Fibroblast of lung (primary cell): ENCODE data around the gene TEC. TPM values are rescaled to one million over a fixed set of nuclear protein-coding genes. Genes with fewer than 3 reads are reported as not detected.
A peak's percentile ranks its signal among the peaks of the same experiment; 100 is the strongest.

Source experiments
- DNase-seq, 2 donors: peaks; one replicate each; pipeline versions ENCODE4 v3.0.0 to v3.0.0-alpha.2; 2010; ENCODE audit warnings: low read depth in 2 of 2
- H2AFZ ChIP-seq: 2 replicates; pipeline ENCODE4 v1.5.1; 2012; ENCODE audit warnings: low read length, control low read depth, inconsistent platforms
- H3K27ac ChIP-seq: 2 replicates; pipeline ENCODE4 v1.5.1; 2011; ENCODE audit warnings: low read length, control low read depth; ENCODE audit not compliant: insufficient read depth
- H3K27me3 ChIP-seq: 2 replicates; pipeline ENCODE4 v1.5.1; 2011; ENCODE audit warnings: mild to moderate bottlenecking, low read length; ENCODE audit not compliant: control insufficient read depth, insufficient read depth
- H3K36me3 ChIP-seq: 2 replicates; pipeline ENCODE4 v1.5.1; 2011; ENCODE audit warnings: low read length; ENCODE audit not compliant: control insufficient read depth, insufficient read depth
- H3K4me1 ChIP-seq: 2 replicates; pipeline ENCODE4 v1.5.1; 2011; ENCODE audit warnings: low read length; ENCODE audit not compliant: control insufficient read depth, insufficient read depth; ENCODE audit errors: extremely low read depth
- H3K4me2 ChIP-seq: 2 replicates; pipeline ENCODE4 v1.5.1; 2011; ENCODE audit warnings: low read length, control low read depth; ENCODE audit not compliant: insufficient read depth; ENCODE audit errors: extremely low read depth
- H3K4me3 ChIP-seq, 4 experiments: fragments of 200-600 bp in 1 of 4; sonication (generic) in 1 of 4; replicated peaks in 1 of 4; 2 replicates each; pipeline ENCODE4 v1.5.1; 2011 to 2016; ENCODE audit warnings: low read length in 4 of 4, low read depth in 3 of 4, mild to moderate bottlenecking in 3 of 4, control low read depth in 2 of 4, inconsistent platforms in 1 of 4, mixed read lengths in 1 of 4; ENCODE audit not compliant: insufficient read depth in 1 of 4; ENCODE audit errors: control extremely low read depth in 1 of 4
- H3K79me2 ChIP-seq: 2 replicates; pipeline ENCODE4 v1.5.1; 2012; ENCODE audit warnings: mild to moderate bottlenecking, low read length, inconsistent platforms; ENCODE audit not compliant: control insufficient read depth, insufficient read depth
- H3K9ac ChIP-seq: 2 replicates; pipeline ENCODE4 v1.5.1; 2011; ENCODE audit warnings: mild to moderate bottlenecking, low read length, control low read depth; ENCODE audit not compliant: insufficient read depth
- H3K9me3 ChIP-seq: 2 replicates; pipeline ENCODE4 v1.5.1; 2012; ENCODE audit warnings: low read depth, low read length; ENCODE audit not compliant: control insufficient read depth, insufficient read depth
- H4K20me1 ChIP-seq: 2 replicates; pipeline ENCODE4 v1.5.1; 2011; ENCODE audit warnings: low read length; ENCODE audit not compliant: control insufficient read depth, insufficient read depth; ENCODE audit errors: extremely low read depth
- EZH2 ChIP-seq: IDR thresholded peaks from 2 replicates; pipeline ENCODE4 v1.5.1; 2012; ENCODE audit warnings: low read length, control low read depth, mild to moderate bottlenecking; ENCODE audit errors: missing control alignments
- polyA plus RNA-seq, 2 donors: library from polyadenylated mRNA; depleted of rRNA in 1 of 2; stranded (reverse) in 1 of 2; unstranded in 1 of 2; fragments of >200 nt; gene quantifications; 2 replicates each; pipeline ENCODE4 v1.2.1, GENCODE V29; 2011 to 2012; ENCODE audit warnings: missing spikeins in 1 of 2
- total RNA-seq: library from RNA; depleted of rRNA; stranded (reverse); fragments of >200 nt; gene quantifications from 2 replicates; pipeline ENCODE4 v1.2.1, GENCODE V29; 2014
- TF ChIP-seq, protein P1 (sequence below), 2 donors: IDR thresholded peaks in 1 of 2; conservative IDR thresholded peaks in 1 of 2; 1 replicate in 1 of 2; 2 replicates in 1 of 2; pipeline ENCODE4 v1.5.1; 2011 to 2012; ENCODE audit warnings: low read length in 2 of 2, control low read depth in 1 of 2, inconsistent platforms in 1 of 2, low read depth in 1 of 2, mild to moderate bottlenecking in 1 of 2

TEC gene
- total and polyA plus RNA-seq, 2 donors (not counting 1 experiment from before 2014, with no cell fraction given) = 0.79 to 5.3 TPM

DNA sequence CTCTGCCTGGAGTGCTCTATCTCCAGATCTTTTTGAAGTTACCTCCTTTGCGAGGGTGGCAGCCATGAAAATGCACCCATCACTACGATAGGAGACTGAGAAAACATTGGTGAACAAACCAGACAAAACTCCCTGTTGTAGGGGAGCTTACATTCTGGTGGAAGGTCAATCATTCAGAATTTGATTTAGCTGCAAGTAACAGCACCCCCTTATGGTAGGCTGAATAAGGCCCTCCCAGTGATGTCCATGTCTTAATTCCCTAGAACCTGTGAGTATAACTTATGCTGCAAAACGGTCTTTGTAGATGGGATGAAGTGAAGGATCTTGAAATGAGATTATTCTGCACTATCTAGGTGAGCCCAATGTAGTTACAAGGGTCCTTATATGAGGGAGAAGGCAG, 5.6 kb upstream of the TEC start:
- Histone ChIP-seq H2AFZ (no peak overlapping the region), H3K4me2 (no peak overlapping the region), H4K20me1 (no peaks in the 10 kb centered on the region), H3K79me2 (no peaks in the 10 kb centered on the region), H3K36me3 (no peaks in the 10 kb centered on the region), H3K27ac (no peak overlapping the region), H3K4me3 (no peak overlapping the region), H3K9me3 (no peaks in the 10 kb centered on the region), H3K4me1 (no peaks in the 10 kb centered on the region), H3K27me3 (no peaks in the 10 kb centered on the region), H3K9ac (no peak overlapping the region)
- DNase-seq = peak in 1 of 2 donors; percentile 59
- TF ChIP-seq EZH2 = no peak
- TF ChIP-seq, protein P1, sequence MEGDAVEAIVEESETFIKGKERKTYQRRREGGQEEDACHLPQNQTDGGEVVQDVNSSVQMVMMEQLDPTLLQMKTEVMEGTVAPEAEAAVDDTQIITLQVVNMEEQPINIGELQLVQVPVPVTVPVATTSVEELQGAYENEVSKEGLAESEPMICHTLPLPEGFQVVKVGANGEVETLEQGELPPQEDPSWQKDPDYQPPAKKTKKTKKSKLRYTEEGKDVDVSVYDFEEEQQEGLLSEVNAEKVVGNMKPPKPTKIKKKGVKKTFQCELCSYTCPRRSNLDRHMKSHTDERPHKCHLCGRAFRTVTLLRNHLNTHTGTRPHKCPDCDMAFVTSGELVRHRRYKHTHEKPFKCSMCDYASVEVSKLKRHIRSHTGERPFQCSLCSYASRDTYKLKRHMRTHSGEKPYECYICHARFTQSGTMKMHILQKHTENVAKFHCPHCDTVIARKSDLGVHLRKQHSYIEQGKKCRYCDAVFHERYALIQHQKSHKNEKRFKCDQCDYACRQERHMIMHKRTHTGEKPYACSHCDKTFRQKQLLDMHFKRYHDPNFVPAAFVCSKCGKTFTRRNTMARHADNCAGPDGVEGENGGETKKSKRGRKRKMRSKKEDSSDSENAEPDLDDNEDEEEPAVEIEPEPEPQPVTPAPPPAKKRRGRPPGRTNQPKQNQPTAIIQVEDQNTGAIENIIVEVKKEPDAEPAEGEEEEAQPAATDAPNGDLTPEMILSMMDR (conservative IDR thresholded peaks at IDR 0.05 in 1 of 2, IDR thresholded peaks at IDR 0.05 in 1 of 2; ENCODE audit: low read depth in 1 of 2, low read length in 2 of 2) = peak; percentile 62 to 79

GRCh38 chr4:48271626-48272025, 2.0 kb upstream of the TEC start:
- Histone ChIP-seq H3K27me3 (no peaks in the 10 kb centered on the region), H4K20me1 (no peaks in the 10 kb centered on the region), H3K9me3 (no peaks in the 10 kb centered on the region), H2AFZ (no peak overlapping the region), H3K4me1 (no peaks in the 10 kb centered on the region), H3K4me3 (no peak overlapping the region), H3K9ac (no peak overlapping the region), H3K36me3 (no peaks in the 10 kb centered on the region), H3K4me2 (no peak overlapping the region), H3K79me2 (no peaks in the 10 kb centered on the region), H3K27ac (no peak overlapping the region)
- no peak for TF ChIP-seq EZH2
- TF ChIP-seq, protein P1 (conservative IDR thresholded peaks at IDR 0.05 in 1 of 2, IDR thresholded peaks at IDR 0.05 in 1 of 2; ENCODE audit: low read depth in 1 of 2, low read length in 2 of 2) = no peak
- no peak for DNase-seq

- H3K36me3 ChIP-seq = no peaks in the 10 kb centered on the region
- H3K9me3 ChIP-seq = no peaks in the 10 kb centered on the region
- H4K20me1 ChIP-seq = no peaks in the 10 kb centered on the region
- H3K27ac ChIP-seq = no peak overlapping the region
- no peak for DNase-seq
- H3K79me2 ChIP-seq = no peaks in the 10 kb centered on the region
- no peak overlapping the region for H3K4me3 ChIP-seq
- no peak overlapping the region for H3K9ac ChIP-seq
- H2AFZ ChIP-seq = no peak overlapping the region
- no peak overlapping the region for H3K4me2 ChIP-seq
- no peaks in the 10 kb centered on the region for H3K4me1 ChIP-seq
- no peaks in the 10 kb centered on the region for H3K27me3 ChIP-seq
- TF ChIP-seq, protein P1 (conservative IDR thresholded peaks at IDR 0.05 in 1 of 2, IDR thresholded peaks at IDR 0.05 in 1 of 2; ENCODE audit: low read depth in 1 of 2, low read length in 2 of 2) = no peak
These were observed 1.4 kb upstream of the TEC start for GRCh38 chr4:48270951-48271473.
